GM21723 (cell line): Measurements from ENCODE around the gene PTGDS.
A peak's percentile ranks its signal among the peaks of the same experiment; 100 is the strongest.

Experiments
- ATAC-seq: cut with Tn5 transposase; IDR thresholded peaks from one replicate; pipeline ENCODE4 v1.9.1; 2021; ENCODE audit warnings: mild to moderate bottlenecking, moderate library complexity; ENCODE audit not compliant: unreplicated experiment

PTGDS gene

DNA sequence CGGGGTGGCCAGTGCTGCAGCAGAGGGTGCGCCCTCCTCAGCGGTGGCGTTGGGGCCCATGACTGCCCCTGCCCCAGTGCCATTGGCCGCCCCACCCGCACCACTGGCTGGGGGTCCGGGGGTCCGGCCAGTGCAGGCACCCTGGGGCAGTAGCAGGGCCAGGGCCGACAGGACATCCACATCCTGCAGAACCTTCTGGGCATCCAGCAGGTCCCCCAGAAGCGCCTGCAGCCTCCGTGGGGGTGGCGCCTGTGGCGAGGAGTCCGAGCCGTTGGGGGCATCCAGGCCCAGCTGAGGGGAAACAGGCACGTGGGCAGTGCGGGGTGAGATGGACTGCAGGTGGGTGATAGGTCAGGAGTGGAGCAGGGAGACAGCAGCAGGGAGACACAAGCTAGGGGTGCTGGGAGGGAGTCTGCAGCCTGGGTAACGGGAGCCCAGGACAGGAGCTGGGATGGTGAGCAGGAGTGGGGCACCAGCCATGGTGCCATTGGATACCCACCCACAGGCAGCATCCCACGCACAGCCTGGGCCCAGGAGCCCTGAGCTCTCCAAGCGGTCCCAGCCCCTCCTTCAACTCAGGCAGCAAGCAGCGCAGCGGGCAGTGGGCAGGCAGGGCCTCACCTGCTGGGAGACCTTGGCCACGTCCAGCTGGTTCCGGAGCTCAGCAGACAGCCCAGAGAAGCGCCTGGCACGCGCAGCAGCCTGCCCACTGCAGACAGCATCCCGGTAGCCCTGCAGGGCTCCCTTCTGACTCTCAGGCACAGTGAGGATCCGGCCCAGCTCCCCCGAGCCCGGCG, 43.7 kb downstream of the PTGDS start:
- no peak for ATAC-seq

DNA sequence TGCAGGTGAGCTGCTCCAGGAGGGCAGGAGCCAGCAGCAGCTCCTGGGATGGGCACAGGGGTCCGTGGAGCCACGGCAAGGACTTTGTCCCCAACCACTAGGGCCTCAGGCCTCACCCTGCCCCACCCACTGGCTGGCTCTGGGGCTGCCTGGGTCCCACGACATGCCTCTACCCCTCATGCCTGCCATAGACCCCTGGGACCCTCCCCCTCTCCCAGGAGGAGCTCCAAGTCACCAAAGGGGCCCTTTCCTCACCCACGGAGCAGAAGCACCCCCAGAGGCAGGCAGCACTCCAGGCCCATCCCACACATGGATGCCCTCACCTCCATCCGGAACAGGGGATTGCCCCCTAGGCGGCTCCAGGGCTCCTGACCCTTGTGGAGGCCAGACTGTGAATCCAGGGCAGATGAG, 44.3 kb downstream of the PTGDS start:
- no peak for ATAC-seq

GRCh38 chr9:137021979-137022661, 44.8 kb downstream of the PTGDS start:
- no peak for ATAC-seq

GRCh38 chr9:137022662-137023008, 45.3 kb downstream of the PTGDS start:
- ATAC-seq = no peak

GRCh38 chr9:137023157-137023556, 45.9 kb downstream of the PTGDS start:
- ATAC-seq = no peak

DNA sequence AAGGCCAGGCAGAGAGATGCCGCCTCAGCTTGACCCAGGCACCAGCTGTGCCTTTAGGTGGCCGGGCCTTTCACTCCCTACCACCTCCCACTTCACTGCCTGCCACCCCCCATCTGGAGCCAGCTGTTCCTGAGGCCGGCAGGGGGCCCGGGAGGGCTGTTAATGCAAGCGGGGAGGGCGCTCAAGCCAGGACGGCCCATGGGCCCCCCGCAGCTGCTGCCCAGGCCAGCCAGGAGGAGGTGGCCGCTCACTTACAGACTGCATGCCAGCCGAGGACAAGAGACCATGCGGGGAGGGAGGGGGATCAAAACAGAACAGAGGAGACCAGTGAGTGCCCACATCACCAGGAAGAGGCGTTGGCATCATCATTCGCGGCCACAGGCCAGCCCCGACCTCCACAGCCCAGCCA, 46.3 kb downstream of the PTGDS start:
- ATAC-seq = no peak

- ATAC-seq = no peak
These were observed 48.2 kb downstream of the PTGDS start for GRCh38 chr9:137025517-137025966.

GRCh38 chr9:137026384-137026783, 49.1 kb downstream of the PTGDS start:
- ATAC-seq = no peak

DNA sequence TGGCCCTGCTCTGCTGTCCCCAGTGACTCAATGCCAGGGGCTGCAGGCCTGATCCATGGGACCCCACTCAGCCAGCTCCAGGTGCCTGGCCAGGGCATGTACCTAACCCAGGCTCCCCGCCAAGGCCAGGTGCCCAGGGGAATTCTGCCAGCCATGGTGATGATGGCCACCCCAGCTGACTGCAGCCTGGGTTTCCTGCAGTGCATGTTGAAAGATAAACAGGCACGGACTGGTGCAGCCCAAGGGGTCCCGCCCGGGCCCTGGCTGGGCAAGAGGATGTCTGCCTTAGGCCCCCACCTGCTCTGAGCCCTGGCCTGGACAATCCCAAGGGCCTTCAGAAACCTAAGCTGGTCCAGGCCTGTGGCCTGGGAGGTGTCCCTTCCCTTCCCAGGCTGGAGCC, 49.5 kb downstream of the PTGDS start:
- no peak for ATAC-seq

GRCh38 chr9:137027369-137028262, 50.3 kb downstream of the PTGDS start, which contains the start of gene ABCA2:
TSS of gene ABCA2 (minus strand) at chr9:137028237. CDS start at chr9:137028140, 97 bp downstream.
- no peak for ATAC-seq

- no peak for ATAC-seq
These were observed 51.2 kb downstream of the PTGDS start for GRCh38 chr9:137028263-137029057.

DNA sequence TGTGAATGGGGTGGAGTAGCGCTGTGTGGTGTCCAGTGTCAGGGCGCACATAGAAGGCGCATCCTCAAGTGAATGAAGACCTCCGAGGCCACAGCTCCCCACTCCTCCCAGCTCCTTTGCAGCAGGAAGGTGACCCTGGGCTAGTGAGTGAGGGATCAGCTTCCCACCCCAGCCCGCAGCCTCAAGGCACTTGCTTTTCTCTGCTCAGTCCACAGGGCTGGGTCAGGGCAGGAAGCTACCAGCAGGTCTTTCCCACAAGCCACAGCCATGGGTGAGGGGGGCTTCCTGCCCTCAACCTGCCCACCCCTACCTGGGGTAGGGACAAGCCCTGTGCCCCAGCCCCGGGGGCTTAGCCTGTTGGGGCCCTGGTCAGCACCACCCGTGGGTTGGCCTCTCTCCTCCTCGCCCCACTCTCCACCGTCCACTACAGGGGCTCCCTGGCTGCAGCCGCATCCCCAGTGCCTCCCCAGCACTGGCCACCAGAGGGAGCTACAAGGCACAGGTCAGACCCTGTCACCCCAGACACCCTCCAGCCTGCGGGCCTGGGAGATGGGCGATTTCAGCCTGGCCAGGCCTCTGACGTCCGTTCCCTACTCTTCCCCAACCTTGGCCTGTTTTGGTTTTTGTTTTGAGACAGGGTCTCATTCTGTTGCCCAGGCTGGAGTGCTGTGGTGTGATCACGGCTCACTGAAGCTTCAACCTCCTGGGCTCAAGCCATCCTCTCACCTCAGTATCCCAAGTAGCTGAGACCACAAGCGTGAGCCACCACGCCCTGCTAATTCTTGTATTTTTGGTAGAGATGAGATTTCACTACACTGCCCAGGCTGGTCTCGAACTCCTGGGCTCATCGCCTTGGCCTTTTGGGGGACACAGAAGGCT, 52.0 kb downstream of the PTGDS start:
- ATAC-seq = peak; percentile 35

GRCh38 chr9:137030006-137030405, 52.7 kb downstream of the PTGDS start:
- no peak for ATAC-seq

GRCh38 chr9:137030538-137031527, 53.5 kb downstream of the PTGDS start:
- no peak for ATAC-seq
